Breast epithelium (tissue), 4 donors: ENCODE results near the gene ISYNA1. TPM values are rescaled to one million over a fixed set of nuclear protein-coding genes. Genes with fewer than 3 reads are reported as not detected.

ENCODE experiments used
- DNase-seq, 2 donors: peaks; one replicate each; pipeline ENCODE4 v3.0.0-alpha.2; 2019; ENCODE audit warnings: low spot score in 2 of 2
- H3K27ac ChIP-seq, 2 donors: fragments of 200-600 bp; sonication (generic) in 1 of 2; one replicate each; pipeline ENCODE4 v1.5.1; 2016 to 2019; ENCODE audit warnings: mild to moderate bottlenecking in 1 of 2
- H3K27me3 ChIP-seq, 2 donors: fragments of 200-600 bp; sonication (generic) in 1 of 2; one replicate each; pipeline versions ENCODE4 v1.5.1 to v1.6.0; 2017 to 2019; ENCODE audit warnings: control low read depth in 1 of 2, mild to moderate bottlenecking in 1 of 2
- H3K36me3 ChIP-seq: fragments of 200-600 bp; one replicate; pipeline ENCODE4 v1.5.1; 2019
- H3K4me1 ChIP-seq, 2 donors: fragments of 200-600 bp; sonication (generic); one replicate each; pipeline ENCODE4 v1.5.1; 2016 to 2019; ENCODE audit warnings: control low read depth in 1 of 2
- H3K4me3 ChIP-seq, 3 donors: fragments of 200-600 bp; sonication (generic); 1 replicate in 2 of 3; 2 replicates in 1 of 3; pipeline ENCODE4 v1.5.1; 2016 to 2019; ENCODE audit warnings: mild to moderate bottlenecking in 3 of 3, moderate library complexity in 2 of 3
- H3K9me3 ChIP-seq, 2 donors: fragments of 200-600 bp; sonication (generic) in 1 of 2; one replicate each; pipeline ENCODE4 v1.5.1; 2016 to 2019; ENCODE audit warnings: control low read depth in 1 of 2
- POLR2A ChIP-seq: fragments of 450-650 bp; IDR thresholded peaks from one replicate; pipeline ENCODE4 v1.6.1; 2016; ENCODE audit warnings: antibody characterized with exemption, mild to moderate bottlenecking, moderate library complexity
- POLR2AphosphoS5 ChIP-seq, 3 donors: sonication (generic); formaldehyde crosslinking; IDR thresholded peaks; one replicate each; pipeline ENCODE4 v1.6.1; 2017; ENCODE audit warnings: antibody characterized with exemption in 3 of 3
- intact Hi-C: fragments of 100-400 bp; cut with DNase I; formaldehyde crosslinking; loops from one replicate; pipeline ENCODE4 v1.15.1; 2023; ENCODE audit warnings: low total_unique reads
- total RNA-seq, 3 donors: library from RNA; depleted of rRNA; stranded (reverse); fragments of >200 nt; gene quantifications; one replicate each; pipeline ENCODE4 v1.1.0, GENCODE V29; 2016
- TF ChIP-seq, protein P1 (sequence below), 3 donors: fragments of 450-650 bp; IDR thresholded peaks; one replicate each; pipeline ENCODE4 v1.5.1; 2016 to 2017; ENCODE audit warnings: antibody characterized with exemption in 3 of 3, mild to moderate bottlenecking in 3 of 3, moderate library complexity in 3 of 3

Gene ISYNA1
- total RNA-seq, 3 donors from 2014 or later = 7.4 to 42.9 (median 40.2) TPM

GRCh38 chr19:18417250-18418028 is 20.5 kb downstream of the ISYNA1 start:
- DNase-seq = no peak
- peaks cover 22 to 34% of the 10 kb centered on the region in 2 donors for H3K4me1 ChIP-seq
- no peaks in the 10 kb centered on the region for H3K36me3 ChIP-seq
- H3K4me3 ChIP-seq = peak overlapping the region; percentile 34 to 96 (median 73)
- TF ChIP-seq, protein P1, sequence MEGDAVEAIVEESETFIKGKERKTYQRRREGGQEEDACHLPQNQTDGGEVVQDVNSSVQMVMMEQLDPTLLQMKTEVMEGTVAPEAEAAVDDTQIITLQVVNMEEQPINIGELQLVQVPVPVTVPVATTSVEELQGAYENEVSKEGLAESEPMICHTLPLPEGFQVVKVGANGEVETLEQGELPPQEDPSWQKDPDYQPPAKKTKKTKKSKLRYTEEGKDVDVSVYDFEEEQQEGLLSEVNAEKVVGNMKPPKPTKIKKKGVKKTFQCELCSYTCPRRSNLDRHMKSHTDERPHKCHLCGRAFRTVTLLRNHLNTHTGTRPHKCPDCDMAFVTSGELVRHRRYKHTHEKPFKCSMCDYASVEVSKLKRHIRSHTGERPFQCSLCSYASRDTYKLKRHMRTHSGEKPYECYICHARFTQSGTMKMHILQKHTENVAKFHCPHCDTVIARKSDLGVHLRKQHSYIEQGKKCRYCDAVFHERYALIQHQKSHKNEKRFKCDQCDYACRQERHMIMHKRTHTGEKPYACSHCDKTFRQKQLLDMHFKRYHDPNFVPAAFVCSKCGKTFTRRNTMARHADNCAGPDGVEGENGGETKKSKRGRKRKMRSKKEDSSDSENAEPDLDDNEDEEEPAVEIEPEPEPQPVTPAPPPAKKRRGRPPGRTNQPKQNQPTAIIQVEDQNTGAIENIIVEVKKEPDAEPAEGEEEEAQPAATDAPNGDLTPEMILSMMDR (IDR thresholded peaks at IDR 0.05) = no peak
- TF ChIP-seq POLR2A = no peak
- no peak for TF ChIP-seq POLR2AphosphoS5 (IDR thresholded peaks at IDR 0.05)
- intact Hi-C loops = loop anchor here (10.0 kb wide), 1 partner anchor 153 kb away; no protein-coding TSS in a partner anchor
- no peaks in the 10 kb centered on the region for H3K9me3 ChIP-seq
- H3K27ac ChIP-seq = peak overlapping the region; percentile 91 to 92
- H3K27me3 ChIP-seq = no peaks in the 10 kb centered on the region

- H3K27ac ChIP-seq = peak overlapping the region; percentile 91 to 92
- no peaks in the 10 kb centered on the region for H3K27me3 ChIP-seq
- peak; percentile 83 to 89 for DNase-seq
- TF ChIP-seq POLR2A (no peak), POLR2AphosphoS5 (IDR thresholded peaks at IDR 0.05) (peak in 1 of 3 donors; percentile 30)
- no peaks in the 10 kb centered on the region for H3K9me3 ChIP-seq
- peak overlapping the region; percentile 34 to 96 (median 73) for H3K4me3 ChIP-seq
- H3K4me1 ChIP-seq = peaks cover 22 to 34% of the 10 kb centered on the region in 2 donors
- intact Hi-C loops = loop anchor here (10.0 kb wide), 1 partner anchor 152 kb away; no protein-coding TSS in a partner anchor
- H3K36me3 ChIP-seq = no peaks in the 10 kb centered on the region
These were observed 21.1 kb downstream of the ISYNA1 start for GRCh38 chr19:18416778-18417249.

- no peaks in the 10 kb centered on the region for H3K27me3 ChIP-seq
- H3K4me3 ChIP-seq = peak overlapping the region; percentile 16 to 96 (median 42)
- peak in 1 of 2 donors; percentile 69 for DNase-seq
- TF ChIP-seq POLR2A (no peak), POLR2AphosphoS5 (IDR thresholded peaks at IDR 0.05) (peak in 1 of 3 donors; percentile 73)
- TF ChIP-seq, protein P1 (IDR thresholded peaks at IDR 0.05) = no peak
- no peaks in the 10 kb centered on the region for H3K36me3 ChIP-seq
- intact Hi-C loops = loop anchor here (10.0 kb wide), 1 partner anchor 151 kb away; no protein-coding TSS in a partner anchor
- peaks cover 22 to 26% of the 10 kb centered on the region in 2 donors for H3K4me1 ChIP-seq
- H3K9me3 ChIP-seq = no peaks in the 10 kb centered on the region
- peak overlapping the region; percentile 91 to 92 for H3K27ac ChIP-seq
These were observed 22.6 kb downstream of the ISYNA1 start for GRCh38 chr19:18415178-18415867.

DNA sequence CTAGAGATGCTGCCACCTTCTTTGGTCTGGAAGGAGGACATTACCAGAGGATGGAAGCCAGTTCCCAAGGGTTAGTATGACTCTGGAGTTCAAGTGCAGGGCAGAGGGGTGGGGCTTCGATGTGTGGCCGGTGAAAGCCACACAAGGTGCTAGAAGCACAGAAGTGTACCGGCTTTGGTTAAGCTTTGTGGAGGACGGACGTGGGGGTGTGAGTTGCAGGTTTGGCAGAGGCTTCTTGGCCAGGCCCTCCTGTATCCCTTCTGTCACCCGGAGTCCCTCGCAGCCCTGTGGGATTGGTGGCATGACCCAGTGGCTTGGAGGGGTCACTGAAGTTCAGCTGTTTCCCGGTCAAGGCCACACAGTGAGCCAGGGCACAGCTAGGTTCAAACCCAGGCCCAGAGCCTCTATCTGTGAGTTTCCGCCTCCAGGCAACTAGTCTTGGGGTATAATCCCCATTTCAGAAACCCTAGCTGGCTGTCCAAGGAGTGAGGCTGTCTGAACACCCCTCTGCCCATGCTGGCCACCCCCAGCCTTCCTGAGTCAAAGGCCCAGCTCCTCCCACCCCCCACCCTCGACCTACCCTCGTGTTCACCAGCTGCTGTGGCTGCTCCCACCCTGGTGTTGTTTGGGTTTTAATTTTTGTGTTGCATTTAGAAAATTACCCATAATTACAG is 23.3 kb downstream of the ISYNA1 start:
- Histone ChIP-seq H3K27me3 (no peaks in the 10 kb centered on the region), H3K36me3 (no peaks in the 10 kb centered on the region), H3K4me1 (peaks cover 21 to 22% of the 10 kb centered on the region in 2 donors), H3K4me3 (peak overlapping the region; percentile 16 to 96 (median 42)), H3K27ac (peak overlapping the region; percentile 91 to 92), H3K9me3 (no peaks in the 10 kb centered on the region)
- intact Hi-C loops = loop anchor here (10.0 kb wide), 1 partner anchor 150 kb away; no protein-coding TSS in a partner anchor
- TF ChIP-seq POLR2AphosphoS5 (IDR thresholded peaks at IDR 0.05) = no peak
- TF ChIP-seq, protein P1 (IDR thresholded peaks at IDR 0.05) = no peak
- TF ChIP-seq POLR2A = no peak
- DNase-seq = no peak

- Histone ChIP-seq H3K27ac (no peak overlapping the region), H3K36me3 (no peaks in the 10 kb centered on the region), H3K27me3 (no peaks in the 10 kb centered on the region), H3K9me3 (no peaks in the 10 kb centered on the region), H3K4me3 (no peak overlapping the region), H3K4me1 (peaks cover 12 to 16% of the 10 kb centered on the region in 2 donors)
- DNase-seq = no peak
- TF ChIP-seq, protein P1 (IDR thresholded peaks at IDR 0.05) = no peak
- TF ChIP-seq POLR2AphosphoS5 (IDR thresholded peaks at IDR 0.05) (no peak), POLR2A (no peak)
- intact Hi-C loops = loop anchor here (1.0 to 10.0 kb wide), 2 partner anchors 24 to 148 kb away; no protein-coding TSS in a partner anchor
These were observed 25.2 kb downstream of the ISYNA1 start for GRCh38 chr19:18412610-18413239.
